NCI-H510A (cell line): Measurements from ENCODE around the gene C2CD2.
"Not testable (repeated sequence)": the region's sequence is repeated elsewhere in the genome, so short reads cannot be mapped to it uniquely, and the experiment has no call there.

Experiments
- DNase-seq: peaks from one replicate; lab custom pipeline; 2025; lab: John Stamatoyannopoulos, UW

C2CD2 gene

DNA sequence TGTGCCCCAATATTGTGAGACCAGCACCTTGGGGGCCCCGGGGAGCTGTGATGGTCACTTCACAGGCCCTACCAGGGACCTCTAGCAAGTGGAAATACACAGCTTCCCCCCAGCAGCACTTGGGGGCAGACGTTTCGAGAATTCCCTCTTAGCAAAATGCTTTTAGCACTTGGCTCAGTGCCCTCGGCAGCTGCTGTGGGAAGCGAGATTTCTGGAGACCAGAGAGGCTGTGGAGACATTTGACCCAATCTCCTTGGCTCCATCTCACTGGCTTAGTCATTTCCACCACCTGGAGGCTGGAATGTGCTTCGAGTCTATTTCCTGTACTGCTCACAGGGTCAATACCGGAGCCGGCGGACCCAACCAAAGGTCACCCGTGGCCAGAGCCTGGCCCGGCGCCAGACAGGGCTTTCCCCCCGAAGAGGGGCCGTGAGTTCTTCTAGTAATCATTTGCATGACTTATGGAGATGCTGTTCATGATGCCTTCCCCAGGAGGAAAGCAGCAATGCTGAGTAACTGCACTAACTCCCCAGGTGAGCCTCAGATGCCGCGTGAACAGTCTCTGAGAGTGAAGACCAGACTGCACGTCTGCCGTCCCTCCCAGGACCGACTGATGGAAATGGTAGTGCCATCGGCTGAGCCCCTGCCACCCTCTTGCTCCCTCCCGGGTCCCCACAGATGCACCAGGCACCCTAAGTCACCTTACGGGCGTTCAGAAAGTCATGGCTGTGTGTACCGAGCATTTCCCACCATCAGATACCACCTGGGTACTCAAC is 4.4 kb upstream of the C2CD2 start:
- DNase-seq, result no peak

GRCh38 chr21:41956926-41957729 is 3.3 kb upstream of the C2CD2 start:
- no peak for DNase-seq

- no peak for DNase-seq
Observed at GRCh38 chr21:41955516-41955915, 1.7 kb upstream of the C2CD2 start.

GRCh38 chr21:41954654-41955499 is 1.1 kb upstream of the C2CD2 start:
- DNase-seq, result no peak

- DNase-seq, result no peak
Observed at GRCh38 chr21:41953249-41953830, 478 bp downstream of the C2CD2 start.

DNA sequence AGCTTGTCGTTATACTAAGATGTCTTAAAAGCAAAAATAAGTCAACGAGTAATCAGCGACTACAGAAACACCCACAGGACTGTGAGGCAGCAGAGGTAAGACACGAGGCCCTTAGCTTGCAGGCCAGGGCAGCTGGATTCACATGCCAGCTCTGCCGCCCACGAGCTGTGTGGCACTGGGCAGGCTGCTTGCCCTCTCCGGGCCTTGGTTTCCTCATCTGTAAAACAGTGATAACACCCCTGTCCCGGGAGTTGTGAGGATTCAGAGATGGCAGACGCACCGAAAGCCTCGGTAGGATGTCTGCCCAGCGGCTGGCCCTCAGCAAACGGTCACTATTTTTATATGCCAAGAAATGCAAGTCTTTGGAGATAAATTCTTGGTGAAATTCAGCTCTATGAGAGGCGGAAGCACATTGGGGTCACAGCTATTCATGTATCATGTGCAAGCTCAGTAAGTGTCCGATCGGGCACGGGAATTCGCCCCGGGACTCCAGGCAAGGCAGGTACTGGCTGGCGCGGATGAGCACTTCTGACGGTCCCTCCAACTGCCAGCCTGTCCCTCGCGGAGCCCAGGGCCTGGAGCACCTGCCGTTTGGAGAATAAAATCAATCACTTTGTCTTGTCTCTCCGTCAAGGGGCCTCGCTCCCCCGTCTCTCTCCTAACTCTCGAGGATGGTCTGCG is 1.1 kb downstream of the C2CD2 start:
- DNase-seq, result peak; percentile 33

- DNase-seq, result no peak
Observed at GRCh38 chr21:41951876-41952567, 1.8 kb downstream of the C2CD2 start.

GRCh38 chr21:41950941-41951351 is 2.9 kb downstream of the C2CD2 start:
- no peak for DNase-seq

GRCh38 chr21:41949631-41950030 is 4.2 kb downstream of the C2CD2 start:
- not testable (repeated sequence) for DNase-seq

DNA sequence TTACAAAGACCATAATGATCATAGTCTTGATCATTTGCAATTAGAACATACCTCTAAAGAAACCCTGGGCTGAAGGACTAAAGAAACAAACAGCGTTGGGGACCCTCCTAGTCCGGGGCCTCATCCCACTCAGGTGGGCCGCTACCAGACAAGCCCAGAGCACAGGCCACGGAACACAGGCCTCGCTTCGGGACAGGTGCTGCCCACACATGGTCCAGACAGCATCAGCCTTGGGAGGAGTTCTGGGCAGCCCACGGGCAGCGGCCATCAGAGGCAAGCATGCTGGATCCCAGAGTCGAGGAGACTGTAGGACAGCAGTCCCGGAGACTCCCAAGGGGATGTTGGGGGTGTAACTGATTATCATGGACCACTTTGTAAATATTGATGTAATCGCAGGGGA is 4.9 kb downstream of the C2CD2 start:
- no peak for DNase-seq

DNA sequence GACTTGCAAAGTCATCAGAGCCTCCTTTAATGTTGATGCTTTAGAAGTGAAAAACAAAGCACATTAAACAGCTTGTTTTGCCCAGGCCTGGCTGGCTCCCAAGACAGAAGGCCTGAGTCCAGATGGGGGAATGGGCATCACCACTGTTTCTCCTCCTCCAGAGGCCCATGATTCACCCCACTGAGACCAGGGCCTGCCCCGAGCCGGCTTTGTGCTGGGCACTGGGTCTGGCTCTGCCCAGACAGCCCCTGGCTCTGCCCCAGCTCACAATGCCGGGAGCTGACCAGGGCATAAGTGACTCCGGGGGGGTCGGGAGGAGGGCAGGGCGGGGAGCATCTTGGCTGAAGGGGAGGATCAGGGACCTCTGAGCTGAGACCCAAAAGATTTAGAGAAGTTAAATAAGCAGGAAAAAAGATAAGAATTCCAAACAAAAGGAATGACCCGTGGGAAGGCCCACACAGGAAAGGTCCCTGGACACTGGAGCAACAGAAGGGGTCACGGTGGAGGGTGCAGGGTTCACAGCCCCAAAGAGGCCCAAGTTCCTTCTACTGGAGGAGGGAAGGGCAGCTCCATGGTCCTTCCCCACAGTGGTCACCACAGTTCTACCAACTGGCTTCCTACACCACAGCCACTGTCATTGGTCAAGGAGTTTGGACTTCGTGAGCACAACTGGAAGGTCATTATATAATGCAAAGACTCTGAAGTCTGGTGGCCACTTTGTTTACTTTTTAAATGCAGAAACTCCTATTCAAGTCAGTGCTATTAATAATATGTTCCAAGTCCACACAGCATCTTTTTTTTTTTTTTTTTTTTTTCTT is 5.5 kb downstream of the C2CD2 start:
- DNase-seq, result no peak

DNA sequence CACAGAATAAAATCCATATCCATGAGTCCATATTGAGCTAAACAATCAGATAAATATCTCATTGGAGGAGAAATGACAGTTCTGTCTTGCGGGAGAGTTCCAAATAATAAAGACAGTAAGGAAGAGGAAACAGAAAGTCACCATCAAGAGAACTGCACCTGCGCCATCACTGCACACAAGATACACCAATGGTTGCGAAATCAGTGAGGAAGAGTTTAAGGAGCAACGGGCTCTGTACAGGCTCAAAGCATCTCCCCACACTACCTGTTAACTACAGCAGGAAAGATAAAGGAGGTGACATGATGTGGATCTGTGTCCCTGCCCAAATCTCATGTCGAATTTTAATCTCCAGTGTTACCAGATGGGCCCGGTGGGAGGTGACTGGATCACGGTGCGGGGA is 7.8 kb downstream of the C2CD2 start:
- DNase-seq, result no peak

DNA sequence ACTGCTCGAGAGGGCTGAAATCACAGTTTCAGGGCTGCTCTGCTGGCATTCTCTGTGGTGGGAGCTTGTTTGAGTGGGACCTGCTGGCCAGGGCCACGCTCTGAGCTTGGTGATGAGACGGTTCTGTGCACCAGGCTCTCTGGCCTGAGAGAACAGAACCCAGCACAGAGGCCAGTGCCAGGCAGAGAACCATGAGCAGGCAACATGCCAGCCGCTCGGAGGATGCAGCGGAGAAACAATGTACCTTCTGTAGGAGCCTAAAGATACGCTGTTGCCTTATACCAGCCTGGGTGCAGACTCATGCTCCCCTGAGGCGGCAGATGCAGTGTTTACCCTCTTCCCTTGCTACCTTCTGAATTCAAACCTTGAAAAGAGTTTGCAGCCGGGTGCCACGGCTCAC is 10.0 kb downstream of the C2CD2 start:
- no peak for DNase-seq

DNA sequence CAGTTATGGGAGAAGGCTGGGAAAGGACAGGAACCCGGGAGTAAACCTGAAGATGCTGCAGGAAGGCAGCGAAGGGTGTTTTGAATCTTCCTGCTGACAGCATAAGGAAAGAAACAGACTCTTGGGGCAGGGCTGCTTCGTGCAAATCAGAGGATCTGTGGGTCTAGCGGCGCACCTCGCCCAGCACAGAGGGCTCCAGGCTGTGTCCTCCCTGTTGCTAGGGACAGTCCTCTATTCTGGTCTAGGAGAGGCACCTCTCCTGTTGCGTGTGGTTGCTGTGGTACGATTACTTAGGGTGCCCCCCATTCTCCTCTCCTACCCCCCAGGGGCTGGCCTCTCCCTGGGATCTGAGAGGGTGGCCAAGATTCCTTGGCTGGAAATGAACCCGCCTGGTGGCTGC is 11.4 kb downstream of the C2CD2 start:
- DNase-seq, result no peak

DNA sequence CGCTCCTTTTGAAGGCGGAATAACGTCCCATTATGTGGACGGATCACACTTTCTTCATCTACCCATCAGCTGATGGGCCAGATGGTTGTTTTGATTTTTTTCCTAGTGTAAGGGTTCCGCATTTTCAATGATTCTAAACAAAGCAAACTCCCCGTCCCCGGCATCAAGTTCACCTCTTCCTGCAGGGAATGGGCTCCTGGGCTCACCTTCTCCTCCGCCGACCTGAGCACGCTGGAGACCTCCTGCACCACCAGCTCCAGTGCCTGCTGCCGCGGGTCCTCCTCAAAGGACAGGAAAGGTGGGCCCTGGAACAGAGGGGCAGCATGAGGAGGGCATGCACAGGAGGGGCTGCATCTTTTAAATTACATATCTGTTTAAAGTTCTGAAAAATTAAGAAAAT is 11.9 kb downstream of the C2CD2 start:
- no peak for DNase-seq

- DNase-seq, result no peak
Observed at GRCh38 chr21:41940431-41940830, 13.4 kb downstream of the C2CD2 start.

DNA sequence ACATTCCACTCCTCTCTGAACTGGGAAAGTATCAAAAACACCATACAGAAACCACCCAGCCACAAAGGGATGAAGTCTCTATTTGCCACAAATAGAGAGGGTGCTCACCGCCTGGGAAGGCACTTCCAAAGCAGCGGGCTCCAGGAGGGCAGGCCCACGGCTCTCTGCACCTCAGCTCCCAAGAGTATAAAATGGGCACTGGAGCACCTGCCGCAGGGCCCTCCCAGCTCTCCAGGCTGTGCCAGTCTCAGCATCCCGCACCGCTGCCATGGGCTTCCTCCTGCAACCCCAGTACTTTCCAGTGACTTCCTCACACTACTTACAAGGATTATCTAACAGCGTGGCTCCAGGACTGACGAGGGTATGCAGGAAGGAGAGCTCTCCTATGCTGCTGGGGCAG is 14.4 kb downstream of the C2CD2 start:
- DNase-seq, result no peak

- DNase-seq, result peak; percentile 31
Observed at GRCh38 chr21:41933313-41934079, 20.3 kb downstream of the C2CD2 start.

DNA sequence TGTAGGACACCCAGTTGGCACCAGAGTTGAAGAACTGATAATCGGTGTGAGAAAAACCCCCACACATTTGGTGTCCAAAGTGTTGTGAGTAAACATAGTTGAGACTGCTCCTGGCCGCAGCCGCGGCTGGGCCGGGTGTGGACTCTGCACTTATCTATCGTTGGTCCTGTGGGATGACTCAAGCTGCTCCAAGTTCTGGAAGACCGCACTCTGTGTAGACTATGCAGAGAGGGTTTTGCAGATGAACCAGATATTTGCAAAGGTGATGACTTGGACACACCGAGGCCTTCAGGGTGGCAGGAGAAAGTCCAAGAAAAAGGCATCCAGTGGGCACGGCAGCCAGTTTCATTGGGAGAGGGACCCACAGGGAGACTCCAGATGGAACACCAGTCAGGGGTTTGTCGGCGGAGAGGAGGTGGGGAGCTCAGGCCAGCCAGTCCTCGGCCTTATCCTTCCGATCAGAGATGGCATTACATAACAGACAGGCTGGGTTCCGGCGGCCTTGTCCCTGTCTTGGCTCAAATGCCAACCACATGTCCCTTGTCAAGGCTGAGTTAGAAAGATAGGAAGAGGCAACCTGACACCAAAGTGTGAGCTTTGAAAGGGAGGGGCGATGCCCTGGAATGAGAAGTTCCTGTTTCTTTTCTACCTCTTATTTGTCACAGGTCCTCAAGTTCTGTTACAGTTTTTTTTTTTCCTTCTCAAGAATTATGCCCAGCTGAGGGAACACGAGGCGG is 21.1 kb downstream of the C2CD2 start:
- no peak for DNase-seq
